HepG2 (cell line): Measurements from ENCODE around the gene MED23.

Source experiments
- CTCF ChIP-seq: sonication (generic); formaldehyde crosslinking; IDR thresholded peaks from 2 replicates; pipeline ENCODE4 v1.5.0; 2020; ENCODE audit warnings: mild to moderate bottlenecking, missing genetic modification reagents, moderate library complexity
- E2F1 ChIP-seq: sonication (generic); formaldehyde crosslinking; IDR thresholded peaks from 2 replicates; pipeline ENCODE4 v1.5.0; 2020; ENCODE audit warnings: missing genetic modification reagents

GRCh38 chr6:131574686-131575085, 53.4 kb downstream of the MED23 start:
- TF ChIP-seq CTCF (CRISPR knock-in tag) (no peak), E2F1 (CRISPR knock-in tag) (no peak)
